Endothelial cell of umbilical vein (primary cell): Measurements from ENCODE around the gene C4orf50. TPM values are rescaled to one million over a fixed set of nuclear protein-coding genes. Genes with fewer than 3 reads are reported as not detected.

Source experiments
- BruUV-seq: library from RNA; stranded (reverse); fragments of 400-500 nt; replicated peaks from 2 replicates; lab custom pipeline; 2021; lab: Mats Ljungman, UMichigan
- CTCF ChIA-PET: fragments of 300-600, 350-600 bp; sonication (Branson Sonifier 250); formaldehyde crosslinking; loops from one replicate; lab custom pipeline; 2021; ENCODE audit warnings: antibody characterized with exemption, inconsistent platforms; lab: Charles Lee
- POLR2A ChIA-PET: fragments of 300-600, 350-600 bp; sonication (Branson Sonifier 250); formaldehyde crosslinking; loops from one replicate; lab custom pipeline; 2021; ENCODE audit warnings: antibody characterized with exemption, inconsistent platforms; lab: Charles Lee
- DNase-seq: peaks from one replicate; pipeline ENCODE4 v3.0.0-alpha.2; 2011; ENCODE audit warnings: low read depth, low spot score
- FAIRE-seq: peaks from 2 replicates; lab custom pipeline; 2011; peaks lifted over from hg19 to GRCh38; lab: Jason Lieb, UNC
- H2AFZ ChIP-seq: 2 replicates; pipeline ENCODE4 v1.6.0; 2012; ENCODE audit warnings: low read depth, low read length, control low read depth, inconsistent platforms
- H3K27ac ChIP-seq: 2 replicates; pipeline ENCODE4 v1.5.1; 2011; ENCODE audit warnings: low read depth, mild to moderate bottlenecking, control low read depth, low read length, moderate library complexity; ENCODE audit not compliant: insufficient read depth
- H3K27me3 ChIP-seq, 2 experiments: 2 replicates each; pipeline versions ENCODE4 v1.6.0 to v1.6.1; 2011; ENCODE audit warnings: low read length in 2 of 2, mixed read lengths in 1 of 2; ENCODE audit not compliant: control insufficient read depth in 2 of 2, insufficient read depth in 2 of 2
- H3K36me3 ChIP-seq, 2 experiments: 2 replicates in 1 of 2; 3 replicates in 1 of 2; pipeline ENCODE4 v1.5.1; 2011; ENCODE audit warnings: low read length in 2 of 2, mild to moderate bottlenecking in 1 of 2, moderate library complexity in 1 of 2; ENCODE audit not compliant: control insufficient read depth in 2 of 2, insufficient read depth in 2 of 2; ENCODE audit errors: extremely low read depth in 1 of 2
- H3K4me1 ChIP-seq: 3 replicates; pipeline ENCODE4 v1.5.1; 2011; ENCODE audit warnings: mild to moderate bottlenecking, low read length; ENCODE audit not compliant: control insufficient read depth, insufficient read depth; ENCODE audit errors: extremely low read depth
- H3K4me2 ChIP-seq: 2 replicates; pipeline ENCODE4 v1.6.1; 2011; ENCODE audit warnings: low read length, control low read depth, mixed read lengths; ENCODE audit not compliant: insufficient read depth
- H3K4me3 ChIP-seq, 3 experiments: fragments of 200-600 bp in 1 of 3; sonication (generic), shearing (Covaris generic) in 1 of 3; replicated peaks in 1 of 3; 2 replicates each; pipeline ENCODE4 v1.5.1; 2011 to 2016; ENCODE audit warnings: control low read depth in 3 of 3, low read length in 3 of 3, mild to moderate bottlenecking in 2 of 3, inconsistent platforms in 1 of 3, low read depth in 1 of 3, moderate library complexity in 1 of 3; ENCODE audit not compliant: insufficient read depth in 1 of 3
- H3K79me2 ChIP-seq: 2 replicates; pipeline ENCODE4 v1.6.0; 2012; ENCODE audit warnings: low read length, inconsistent platforms; ENCODE audit not compliant: control insufficient read depth, insufficient read depth
- H3K9ac ChIP-seq: replicated peaks from 2 replicates; pipeline ENCODE3; 2011; ENCODE audit warnings: low read length, control low read depth; ENCODE audit not compliant: insufficient read depth; ENCODE audit errors: extremely low read depth
- H3K9me1 ChIP-seq: replicated peaks from 3 replicates; pipeline ENCODE4 v1.6.0; 2011; ENCODE audit warnings: mild to moderate bottlenecking, low read length; ENCODE audit not compliant: control insufficient read depth, insufficient read depth; ENCODE audit errors: extremely low read depth
- H3K9me3 ChIP-seq: replicated peaks from 2 replicates; pipeline ENCODE4 v1.5.1; 2012; ENCODE audit warnings: low read length, inconsistent platforms; ENCODE audit not compliant: control insufficient read depth, insufficient read depth
- H4K20me1 ChIP-seq: replicated peaks from 2 replicates; pipeline ENCODE3; 2011; ENCODE audit warnings: mild to moderate bottlenecking, low read length; ENCODE audit not compliant: control insufficient read depth, insufficient read depth; ENCODE audit errors: extremely low read depth
- CTCF ChIP-seq, 2 donors: IDR thresholded peaks; 1 replicate in 1 of 2; 2 replicates in 1 of 2; pipeline ENCODE4 v1.5.1; 2011; ENCODE audit warnings: low read length in 2 of 2, mild to moderate bottlenecking in 2 of 2, moderate library complexity in 2 of 2, control low read depth in 1 of 2, inconsistent platforms in 1 of 2, low read depth in 1 of 2; ENCODE audit not compliant: insufficient read depth in 1 of 2; ENCODE audit errors: extremely low read depth in 1 of 2
- EZH2 ChIP-seq: IDR thresholded peaks from 2 replicates; pipeline ENCODE4 v1.6.1; 2012; ENCODE audit warnings: borderline replicate concordance, low read depth, mild to moderate bottlenecking, moderate library complexity, low read length, inconsistent platforms; ENCODE audit not compliant: severe bottlenecking
- FOS ChIP-seq: IDR thresholded peaks from 2 replicates; pipeline ENCODE4 v1.6.1; 2011; ENCODE audit warnings: mild to moderate bottlenecking, low read length, moderate library complexity, borderline replicate concordance; ENCODE audit not compliant: insufficient read depth
- GATA2 ChIP-seq: IDR thresholded peaks from 2 replicates; pipeline ENCODE4 v1.7.0; 2011; ENCODE audit warnings: low read depth, mild to moderate bottlenecking, moderate library complexity, mixed read lengths, low read length; ENCODE audit not compliant: insufficient read length, insufficient read depth
- JUN ChIP-seq: IDR thresholded peaks from 2 replicates; pipeline ENCODE4 v1.6.1; 2011; ENCODE audit warnings: borderline replicate concordance, low read depth; ENCODE audit not compliant: insufficient read length, insufficient read depth
- MAX ChIP-seq: IDR thresholded peaks from 2 replicates; pipeline ENCODE4 v1.6.1; 2011; ENCODE audit not compliant: insufficient read depth, insufficient read length
- MYC ChIP-seq: IDR thresholded peaks from one replicate; pipeline ENCODE4 v1.6.1; 2011; ENCODE audit warnings: mild to moderate bottlenecking, low read depth, low read length
- POLR2A ChIP-seq: IDR thresholded peaks from 2 replicates; pipeline ENCODE4 v1.6.1; 2012; ENCODE audit warnings: low read depth, mild to moderate bottlenecking, control low read depth, low read length
- POLR2AphosphoS5 ChIP-seq: IDR thresholded peaks from 2 replicates; pipeline ENCODE4 v1.6.1; 2012; ENCODE audit warnings: low read depth, mild to moderate bottlenecking, control low read depth, low read length, moderate library complexity; ENCODE audit not compliant: insufficient read depth
- dilution Hi-C: fragments of 300-500 bp; cut with MboI; formaldehyde crosslinking; loops from one replicate; pipeline ENCODE4 v1.15.0; 2019; ENCODE audit warnings: low sequenced_read_pairs; ENCODE audit not compliant: extremely low pct_ligation_motif_present
- intact Hi-C: fragments of 100-400 bp; cut with micrococcal nuclease; formaldehyde crosslinking; loops from one replicate; pipeline ENCODE4 v1.10.0; 2022
- polyA plus RNA-seq, 4 experiments: library from polyadenylated mRNA; depleted of rRNA in 3 of 4; stranded (reverse) in 3 of 4; unstranded in 1 of 4; fragments of >200 nt; gene quantifications; 2 replicates each; pipeline versions ENCODE4 v1.2.1 to v1.2.3, GENCODE V29; 2011 to 2012; ENCODE audit warnings: missing spikeins in 1 of 4
- total RNA-seq: library from RNA; stranded (reverse); gene quantifications from 2 replicates; pipeline ENCODE4 v1.2.3, GENCODE V29; 2021

C4orf50 gene
- total and polyA plus RNA-seq, 2 donors (not counting 3 experiments of a cell fraction or from before 2014, with no cell fraction given): not detected

- H3K9me1 ChIP-seq: no peaks in the 10 kb centered on the region
- DNase-seq: no peak
- no peaks in the 10 kb centered on the region for H3K9me3 ChIP-seq
- no peak for TF ChIP-seq JUN
- TF ChIP-seq GATA2: no peak
- no peak for TF ChIP-seq POLR2A
- TF ChIP-seq MYC: no peak
- TF ChIP-seq MAX: no peak
- no peak for TF ChIP-seq POLR2AphosphoS5
- BruUV-seq: no TSS peak
- CTCF ChIA-PET: no interaction called here
- H3K4me3 ChIP-seq: no peak overlapping the region
- H3K9ac ChIP-seq: no peak overlapping the region
- POLR2A ChIA-PET: no interaction called here
- no peak overlapping the region for H3K4me2 ChIP-seq
- H3K36me3 ChIP-seq: no peaks in the 10 kb centered on the region
- no peak overlapping the region for H3K27ac ChIP-seq
- intact Hi-C loops: no loop called here
- H4K20me1 ChIP-seq: no peaks in the 10 kb centered on the region
- no peak overlapping the region for H2AFZ ChIP-seq
- dilution Hi-C loops: no loop called here
- H3K79me2 ChIP-seq: no peaks in the 10 kb centered on the region
- H3K27me3 ChIP-seq: no peaks in the 10 kb centered on the region
- FAIRE-seq: no peak
- no peaks in the 10 kb centered on the region for H3K4me1 ChIP-seq
Measured at GRCh38 chr4:6021831-6022606, 3.8 kb upstream of the C4orf50 start.

GRCh38 chr4:6020613-6021012, 2.4 kb upstream of the C4orf50 start:
- dilution Hi-C loops: no loop called here
- TF ChIP-seq MYC (no peak), JUN (no peak), MAX (no peak), EZH2 (no peak), POLR2A (no peak), POLR2AphosphoS5 (no peak), CTCF (IDR thresholded peaks at IDR 0.05; ENCODE audit: extremely low read depth in 1 of 2, insufficient read depth in 1 of 2, low read depth in 1 of 2, low read length in 2 of 2) (no peak), FOS (no peak), GATA2 (no peak)
- Histone ChIP-seq H2AFZ (no peak overlapping the region), H3K36me3 (no peaks in the 10 kb centered on the region), H3K4me1 (no peaks in the 10 kb centered on the region), H3K9me1 (no peaks in the 10 kb centered on the region), H4K20me1 (no peaks in the 10 kb centered on the region), H3K27ac (no peak overlapping the region), H3K27me3 (no peaks in the 10 kb centered on the region), H3K79me2 (no peaks in the 10 kb centered on the region), H3K4me3 (no peak overlapping the region), H3K9ac (no peak overlapping the region), H3K4me2 (no peak overlapping the region), H3K9me3 (no peaks in the 10 kb centered on the region)
- intact Hi-C loops: no loop called here
- BruUV-seq: no TSS peak
- DNase-seq: no peak
- ChIA-PET POLR2A (no interaction called here), CTCF (interaction anchor here (0.7 to 1.8 kb wide), 3 partner anchors 9 to 57 kb away, joined by 3 to 8 read pairs (median 4); no protein-coding TSS in a partner anchor)
- FAIRE-seq: no peak
